GM21360 (cell line): ENCODE measurements around the gene LEUTX.
"Not testable (repeated sequence)": the region's sequence is repeated elsewhere in the genome, so short reads cannot be mapped to it uniquely, and the experiment has no call there.

ENCODE experiments used
- ATAC-seq: cut with Tn5 transposase; IDR thresholded peaks from one replicate; pipeline ENCODE4 v1.9.1; 2021; ENCODE audit warnings: mild to moderate bottlenecking, moderate library complexity; ENCODE audit not compliant: unreplicated experiment

Gene LEUTX

GRCh38 chr19:39768786-39769185, 9.9 kb upstream of the LEUTX start:
- no peak for ATAC-seq

- ATAC-seq = no peak
Observed at GRCh38 chr19:39780894-39781293, 2.2 kb downstream of the LEUTX start.

- ATAC-seq = no peak
Observed at GRCh38 chr19:39788244-39788643, 9.6 kb downstream of the LEUTX start.

- no peak for ATAC-seq
Observed at GRCh38 chr19:39792999-39793546, 14.4 kb downstream of the LEUTX start.

GRCh38 chr19:39795001-39795400, 16.3 kb downstream of the LEUTX start:
- ATAC-seq = no peak

GRCh38 chr19:39796000-39796498, 17.4 kb downstream of the LEUTX start:
- no peak for ATAC-seq

GRCh38 chr19:39797083-39797482, 18.4 kb downstream of the LEUTX start:
- no peak for ATAC-seq

GRCh38 chr19:39802958-39803357, 24.3 kb downstream of the LEUTX start:
- ATAC-seq = no peak

- ATAC-seq = no peak
Observed at GRCh38 chr19:39805104-39805503, 26.4 kb downstream of the LEUTX start.

GRCh38 chr19:39807846-39808364, 29.3 kb downstream of the LEUTX start:
- ATAC-seq = no peak

GRCh38 chr19:39808688-39809087, 30.0 kb downstream of the LEUTX start:
- not testable (repeated sequence) for ATAC-seq

GRCh38 chr19:39809368-39809767, 30.7 kb downstream of the LEUTX start:
- ATAC-seq = no peak

GRCh38 chr19:39810424-39810823, 31.8 kb downstream of the LEUTX start:
- no peak for ATAC-seq

- no peak for ATAC-seq
Observed at GRCh38 chr19:39811064-39811463, 32.4 kb downstream of the LEUTX start.

- ATAC-seq = no peak
Observed at GRCh38 chr19:39813264-39813993, 34.8 kb downstream of the LEUTX start.

- ATAC-seq = not testable (repeated sequence)
Observed at GRCh38 chr19:39814111-39814510, 35.5 kb downstream of the LEUTX start.

GRCh38 chr19:39814595-39814994, 35.9 kb downstream of the LEUTX start:
- ATAC-seq = no peak

GRCh38 chr19:39816287-39817048, 37.8 kb downstream of the LEUTX start:
- ATAC-seq = no peak

- no peak for ATAC-seq
Observed at GRCh38 chr19:39817888-39818561, 39.4 kb downstream of the LEUTX start.

- no peak for ATAC-seq
Observed at GRCh38 chr19:39818626-39819097, 40.0 kb downstream of the LEUTX start.

GRCh38 chr19:39819786-39820185, 41.1 kb downstream of the LEUTX start:
- no peak for ATAC-seq
